Measurements from ENCODE around the gene SMPD3.

SMPD3 gene

GRCh38 chr16:68377667-68378393 lies 70.5 kb downstream of the SMPD3 start:
- H3K27ac ChIP-seq (ENCODE audit: insufficient read depth, low read depth, low read length, poor library complexity, severe bottlenecking): no peak overlapping the region
- H3K36me3 ChIP-seq (ENCODE audit: control insufficient read depth, insufficient read depth, low read length): no peaks in the 10 kb centered on the region
- no peaks in the 10 kb centered on the region for H3K9me3 ChIP-seq (ENCODE audit: control insufficient read depth, low read length)
- H3K4me3 ChIP-seq (ENCODE audit: insufficient read depth, low read depth, low read length): no peak overlapping the region
- 85 to 87% methylated on average over 11 of the region's 11 CpGs for WGBS, 2 experiments
- H3K4me1 ChIP-seq (ENCODE audit: control insufficient read depth, insufficient read depth, low read length): peaks cover 23% of the 10 kb centered on the region
- no peaks in the 10 kb centered on the region for H3K27me3 ChIP-seq (ENCODE audit: control insufficient read depth, insufficient read depth, low read length, poor library complexity, severe bottlenecking)

- no peaks in the 10 kb centered on the region for H3K36me3 ChIP-seq (ENCODE audit: control insufficient read depth, insufficient read depth, low read length)
- peaks cover 23% of the 10 kb centered on the region for H3K4me1 ChIP-seq (ENCODE audit: control insufficient read depth, insufficient read depth, low read length)
- H3K27ac ChIP-seq (ENCODE audit: insufficient read depth, low read depth, low read length, poor library complexity, severe bottlenecking): no peak overlapping the region
- WGBS, 2 experiments: 94 to 95% methylated on average over 7 of the region's 7 CpGs
- H3K27me3 ChIP-seq (ENCODE audit: control insufficient read depth, insufficient read depth, low read length, poor library complexity, severe bottlenecking): no peaks in the 10 kb centered on the region
- no peaks in the 10 kb centered on the region for H3K9me3 ChIP-seq (ENCODE audit: control insufficient read depth, low read length)
- no peak overlapping the region for H3K4me3 ChIP-seq (ENCODE audit: insufficient read depth, low read depth, low read length)
These were observed 71.1 kb downstream of the SMPD3 start for GRCh38 chr16:68377221-68377620.

GRCh38 chr16:68376590-68376989 lies 71.7 kb downstream of the SMPD3 start:
- WGBS, 2 experiments: 96% methylated on average over 6 of the region's 6 CpGs
- H3K27ac ChIP-seq (ENCODE audit: insufficient read depth, low read depth, low read length, poor library complexity, severe bottlenecking): no peak overlapping the region
- peaks cover 23% of the 10 kb centered on the region for H3K4me1 ChIP-seq (ENCODE audit: control insufficient read depth, insufficient read depth, low read length)
- H3K36me3 ChIP-seq (ENCODE audit: control insufficient read depth, insufficient read depth, low read length): no peaks in the 10 kb centered on the region
- H3K9me3 ChIP-seq (ENCODE audit: control insufficient read depth, low read length): no peaks in the 10 kb centered on the region
- H3K27me3 ChIP-seq (ENCODE audit: control insufficient read depth, insufficient read depth, low read length, poor library complexity, severe bottlenecking): no peaks in the 10 kb centered on the region
- no peak overlapping the region for H3K4me3 ChIP-seq (ENCODE audit: insufficient read depth, low read depth, low read length)

- 49 to 51% methylated on average over 11 of the region's 11 CpGs for WGBS, 2 experiments
- Histone ChIP-seq H3K36me3 (ENCODE audit: control insufficient read depth, insufficient read depth, low read length) (no peaks in the 10 kb centered on the region), H3K9me3 (ENCODE audit: control insufficient read depth, low read length) (no peaks in the 10 kb centered on the region), H3K4me3 (ENCODE audit: insufficient read depth, low read depth, low read length) (no peak overlapping the region), H3K27ac (ENCODE audit: insufficient read depth, low read depth, low read length, poor library complexity, severe bottlenecking) (no peak overlapping the region), H3K4me1 (ENCODE audit: control insufficient read depth, insufficient read depth, low read length) (peaks cover 23% of the 10 kb centered on the region), H3K27me3 (ENCODE audit: control insufficient read depth, insufficient read depth, low read length, poor library complexity, severe bottlenecking) (no peaks in the 10 kb centered on the region)
These were observed 72.3 kb downstream of the SMPD3 start for GRCh38 chr16:68375801-68376536.

- Histone ChIP-seq H3K9me3 (ENCODE audit: control insufficient read depth, low read length) (no peaks in the 10 kb centered on the region), H3K27me3 (ENCODE audit: control insufficient read depth, insufficient read depth, low read length, poor library complexity, severe bottlenecking) (no peaks in the 10 kb centered on the region), H3K27ac (ENCODE audit: insufficient read depth, low read depth, low read length, poor library complexity, severe bottlenecking) (no peak overlapping the region), H3K4me1 (ENCODE audit: control insufficient read depth, insufficient read depth, low read length) (peaks cover 23% of the 10 kb centered on the region), H3K36me3 (ENCODE audit: control insufficient read depth, insufficient read depth, low read length) (no peaks in the 10 kb centered on the region), H3K4me3 (ENCODE audit: insufficient read depth, low read depth, low read length) (no peak overlapping the region)
- WGBS, 2 experiments: 77 to 82% methylated on average over 9 of the region's 9 CpGs
These were observed 73.2 kb downstream of the SMPD3 start for GRCh38 chr16:68374961-68375660.

GRCh38 chr16:68374246-68374805 lies 74.0 kb downstream of the SMPD3 start:
- H3K27me3 ChIP-seq (ENCODE audit: control insufficient read depth, insufficient read depth, low read length, poor library complexity, severe bottlenecking): no peaks in the 10 kb centered on the region

GRCh38 chr16:68373528-68374245 lies 74.6 kb downstream of the SMPD3 start:
- no peaks in the 10 kb centered on the region for H3K27me3 ChIP-seq (ENCODE audit: control insufficient read depth, insufficient read depth, low read length, poor library complexity, severe bottlenecking)
- H3K36me3 ChIP-seq (ENCODE audit: control insufficient read depth, insufficient read depth, low read length): no peaks in the 10 kb centered on the region
- H3K27ac ChIP-seq (ENCODE audit: insufficient read depth, low read depth, low read length, poor library complexity, severe bottlenecking): no peak overlapping the region
- no peak overlapping the region for H3K4me3 ChIP-seq (ENCODE audit: insufficient read depth, low read depth, low read length)
- no peaks in the 10 kb centered on the region for H3K9me3 ChIP-seq (ENCODE audit: control insufficient read depth, low read length)
- WGBS, 2 experiments: 94% methylated on average over 18 of the region's 18 CpGs
- H3K4me1 ChIP-seq (ENCODE audit: control insufficient read depth, insufficient read depth, low read length): peaks cover 26% of the 10 kb centered on the region

More at GRCh38 chr16:68374246-68374805, 74.0 kb downstream of the SMPD3 start:
- no peak overlapping the region for H3K27ac ChIP-seq (ENCODE audit: insufficient read depth, low read depth, low read length, poor library complexity, severe bottlenecking)
- no peak overlapping the region for H3K4me3 ChIP-seq (ENCODE audit: insufficient read depth, low read depth, low read length)
- no peaks in the 10 kb centered on the region for H3K36me3 ChIP-seq (ENCODE audit: control insufficient read depth, insufficient read depth, low read length)
- WGBS, 2 experiments: 86 to 90% methylated on average over 10 of the region's 10 CpGs
- no peaks in the 10 kb centered on the region for H3K9me3 ChIP-seq (ENCODE audit: control insufficient read depth, low read length)
- H3K4me1 ChIP-seq (ENCODE audit: control insufficient read depth, insufficient read depth, low read length): peaks cover 23% of the 10 kb centered on the region

GRCh38 chr16:68372806-68373205 lies 75.5 kb downstream of the SMPD3 start:
- Histone ChIP-seq H3K36me3 (ENCODE audit: control insufficient read depth, insufficient read depth, low read length) (no peaks in the 10 kb centered on the region), H3K4me1 (ENCODE audit: control insufficient read depth, insufficient read depth, low read length) (peaks cover 32% of the 10 kb centered on the region)
- WGBS, 2 experiments: 92 to 94% methylated on average over 8 of the region's 8 CpGs

GRCh38 chr16:68372381-68372720 lies 76.0 kb downstream of the SMPD3 start:
- Histone ChIP-seq H3K27ac (ENCODE audit: insufficient read depth, low read depth, low read length, poor library complexity, severe bottlenecking) (no peak overlapping the region), H3K36me3 (ENCODE audit: control insufficient read depth, insufficient read depth, low read length) (no peaks in the 10 kb centered on the region), H3K4me1 (ENCODE audit: control insufficient read depth, insufficient read depth, low read length) (peaks cover 32% of the 10 kb centered on the region), H3K4me3 (ENCODE audit: insufficient read depth, low read depth, low read length) (no peak overlapping the region), H3K9me3 (ENCODE audit: control insufficient read depth, low read length) (no peaks in the 10 kb centered on the region), H3K27me3 (ENCODE audit: control insufficient read depth, insufficient read depth, low read length, poor library complexity, severe bottlenecking) (no peaks in the 10 kb centered on the region)
- 95 to 97% methylated on average over 3 of the region's 3 CpGs for WGBS, 2 experiments

More at GRCh38 chr16:68372806-68373205, 75.5 kb downstream of the SMPD3 start:
- Histone ChIP-seq H3K27me3 (ENCODE audit: control insufficient read depth, insufficient read depth, low read length, poor library complexity, severe bottlenecking) (no peaks in the 10 kb centered on the region), H3K4me3 (ENCODE audit: insufficient read depth, low read depth, low read length) (no peak overlapping the region), H3K27ac (ENCODE audit: insufficient read depth, low read depth, low read length, poor library complexity, severe bottlenecking) (no peak overlapping the region), H3K9me3 (ENCODE audit: control insufficient read depth, low read length) (no peaks in the 10 kb centered on the region)

Measured in ectodermal cell (in vitro differentiated cells).